CD4-positive, alpha-beta T cell treated with Interferon alpha-2 for 1 hour (primary cell): ENCODE data around the gene CAB39.

ENCODE experiments used
- DNase-seq, 2 donors: peaks; one replicate each; pipeline ENCODE4 v3.0.0-alpha.2; 2020 to 2022

CAB39 gene

DNA sequence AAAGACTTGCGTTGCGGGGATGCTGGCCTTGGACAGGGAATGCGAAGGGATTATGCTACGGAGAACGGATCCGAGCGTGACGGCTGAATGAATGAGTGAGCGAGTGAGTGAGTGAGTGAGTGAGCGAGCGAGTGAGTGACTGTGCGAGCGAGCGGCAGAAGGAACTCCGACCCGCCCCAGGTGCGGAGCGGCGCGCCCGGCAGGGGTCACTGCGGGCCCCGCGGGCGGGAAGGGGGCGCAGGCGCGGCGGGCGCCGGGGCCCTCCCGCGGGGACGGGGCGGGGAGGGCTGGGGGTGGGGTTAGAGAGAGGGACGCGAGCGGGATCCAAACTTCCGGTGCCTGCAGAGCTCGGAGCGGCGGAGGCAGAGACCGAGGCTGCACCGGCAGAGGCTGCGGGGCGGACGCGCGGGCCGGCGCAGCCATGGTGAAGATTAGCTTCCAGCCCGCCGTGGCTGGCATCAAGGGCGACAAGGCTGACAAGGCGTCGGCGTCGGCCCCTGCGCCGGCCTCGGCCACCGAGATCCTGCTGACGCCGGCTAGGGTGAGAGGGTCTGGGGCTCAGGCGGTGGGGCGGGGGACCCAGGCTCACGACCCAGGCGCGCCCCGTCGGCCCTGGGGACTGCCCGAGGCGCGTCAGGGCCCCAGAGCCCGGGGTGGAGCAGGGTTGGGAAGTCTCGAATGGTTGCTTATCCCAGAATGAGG, 152.1 kb downstream of the CAB39 start, which contains the start of gene ITM2C:
TSS of gene ITM2C (plus strand) at position 338 of the 702 bp plus-strand sequence. CDS start at position 422, 84 bp downstream.
- DNase-seq, result peak; percentile 70 to 79

DNA sequence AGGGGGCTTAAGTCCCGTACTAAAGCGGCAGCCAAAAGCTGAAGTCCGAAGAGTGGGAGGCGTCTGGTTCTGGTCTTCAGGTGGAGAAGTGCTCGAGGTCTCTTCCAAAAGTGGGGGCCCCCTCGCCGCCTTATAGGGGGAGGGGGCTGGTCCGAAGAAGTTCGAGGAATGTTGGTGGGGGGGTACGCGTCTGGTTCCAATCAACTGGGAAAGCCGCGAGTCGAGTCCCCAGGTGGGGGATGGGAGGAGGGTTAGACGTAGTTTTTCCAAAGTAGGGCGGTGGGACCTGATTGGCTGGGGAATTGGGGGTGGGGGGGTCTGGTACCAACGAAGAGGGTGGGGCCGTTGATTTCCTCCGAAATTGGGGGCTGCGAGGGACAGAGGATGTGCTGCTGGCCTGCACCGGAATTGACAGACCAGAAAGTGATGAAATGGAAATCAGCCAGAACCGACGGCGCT, 152.7 kb downstream of the CAB39 start:
- DNase-seq, result peak in 1 of 2 donors; percentile 16

DNA sequence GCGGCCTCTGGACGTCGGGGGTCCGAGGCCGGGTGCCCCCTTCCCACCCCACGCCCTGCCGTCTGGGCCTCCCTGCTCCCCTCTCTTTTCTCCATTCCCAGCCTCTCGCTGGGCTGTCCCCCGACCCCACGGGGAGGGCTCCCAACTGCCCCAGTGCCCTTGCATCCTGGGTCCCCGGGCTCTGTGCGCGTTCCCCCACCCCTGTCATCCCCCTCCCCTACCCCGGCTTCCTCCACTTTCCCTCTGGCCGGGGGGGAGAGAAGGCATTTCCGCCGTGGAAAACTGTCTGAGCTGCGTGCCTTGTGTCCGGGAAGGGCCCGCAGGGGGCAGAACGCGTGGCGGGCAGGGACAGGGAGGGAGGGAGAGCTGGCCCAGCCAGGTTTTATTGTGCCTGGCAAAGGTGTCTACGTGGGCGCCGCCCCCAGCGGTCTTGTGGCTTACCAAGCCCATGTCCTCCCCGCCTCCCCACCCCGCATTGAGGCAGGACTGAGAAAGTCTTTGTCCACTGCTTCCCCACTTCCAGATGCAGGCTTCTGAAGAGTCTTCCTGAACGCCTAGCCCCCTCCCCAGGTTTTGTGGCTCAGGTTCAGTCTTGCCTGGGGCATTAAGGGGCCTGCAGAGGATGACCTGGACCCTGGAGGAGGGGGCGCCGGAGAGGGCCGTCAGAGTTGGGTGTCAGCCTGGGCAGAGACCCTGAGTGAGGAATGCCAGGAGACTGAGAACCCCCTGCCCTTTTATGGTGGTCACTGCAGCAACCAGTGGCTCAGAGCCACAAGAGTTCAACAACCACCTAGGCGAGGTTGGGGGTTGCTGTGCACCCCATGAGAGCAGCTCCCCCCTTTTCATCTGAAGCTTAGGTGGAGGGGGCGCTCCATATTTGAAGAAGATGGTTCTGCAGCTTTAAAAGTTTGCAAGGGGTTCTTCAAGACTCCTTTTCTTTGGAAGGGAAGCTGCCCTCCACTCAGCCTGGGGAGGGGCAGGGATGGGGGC, 153.4 kb downstream of the CAB39 start:
- peak in 1 of 2 donors; percentile 35 for DNase-seq

DNA sequence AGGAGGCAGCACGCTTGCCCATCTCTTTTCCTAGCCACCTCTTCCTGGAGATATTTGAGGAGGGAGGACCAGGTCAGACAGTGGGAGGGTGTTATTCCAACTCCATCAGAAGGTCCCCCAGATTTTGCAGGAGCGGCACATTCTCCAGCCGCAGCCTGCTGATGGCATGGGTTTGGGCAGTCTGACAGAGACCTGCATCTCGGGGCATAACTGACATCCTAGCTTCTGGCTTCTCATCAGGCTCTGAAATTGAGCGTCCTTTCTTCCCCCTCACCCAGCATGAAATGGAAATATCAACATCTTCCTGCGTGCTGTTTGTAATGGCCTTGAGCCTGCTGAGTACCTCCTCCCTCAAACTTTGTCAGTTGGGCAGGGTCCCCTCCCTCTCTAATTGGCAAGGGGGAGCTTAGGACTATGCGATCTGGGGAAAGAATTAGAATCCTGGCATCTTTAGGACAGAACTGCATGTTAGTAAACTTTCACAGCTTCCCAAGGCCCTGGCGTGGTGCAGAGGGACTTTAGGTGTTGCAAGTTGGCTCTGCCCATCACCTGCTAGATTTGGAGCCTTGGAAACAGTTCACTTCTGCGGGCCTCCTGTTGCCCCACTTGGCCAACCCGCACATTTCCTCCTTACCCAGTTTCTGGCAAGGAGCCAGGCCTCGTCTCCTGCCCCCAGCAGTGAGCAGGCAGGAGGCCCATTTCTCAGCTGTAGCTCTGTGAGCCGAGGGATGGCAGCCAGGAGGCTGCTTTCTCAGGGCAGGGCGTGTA, 154.3 kb downstream of the CAB39 start:
- peak; percentile 76 to 79 for DNase-seq

DNA sequence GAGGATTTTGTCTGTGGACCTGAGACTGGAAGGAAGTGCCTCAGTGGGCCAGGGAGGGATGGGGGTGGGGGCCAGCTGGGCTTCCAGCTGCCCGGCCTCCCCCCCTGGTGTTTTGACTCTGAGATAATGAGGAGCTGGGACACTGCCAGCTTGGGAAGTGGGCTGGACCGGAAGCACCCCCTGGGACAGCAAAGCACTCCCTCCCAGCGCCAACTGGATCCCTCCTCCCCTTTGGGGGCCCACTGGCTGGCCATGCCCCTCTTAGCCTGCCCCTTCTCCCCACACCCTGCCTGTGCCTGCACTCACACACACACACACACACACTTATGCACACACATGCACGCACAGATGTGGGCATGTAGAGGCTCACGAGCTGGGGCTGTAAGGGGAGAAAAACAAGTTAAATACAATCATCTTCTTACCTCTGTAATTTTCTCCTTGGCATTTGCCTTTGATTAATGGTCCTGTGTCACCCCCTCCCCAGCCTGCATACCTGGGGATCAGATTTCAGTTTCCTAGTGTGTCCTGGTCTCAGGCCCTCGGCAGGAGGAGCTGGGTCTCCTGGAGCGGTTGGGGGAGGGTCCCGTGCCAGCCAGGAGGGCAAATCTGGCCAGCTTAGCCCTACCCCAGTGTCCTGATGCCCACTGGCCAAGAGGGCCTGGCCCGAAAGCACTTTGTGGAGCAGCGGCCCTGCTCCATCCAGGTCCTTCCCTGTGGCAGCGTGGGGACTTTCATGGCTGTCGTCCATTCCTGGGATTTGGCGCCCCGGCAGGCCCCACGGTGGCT, 155.7 kb downstream of the CAB39 start:
- no peak for DNase-seq

DNA sequence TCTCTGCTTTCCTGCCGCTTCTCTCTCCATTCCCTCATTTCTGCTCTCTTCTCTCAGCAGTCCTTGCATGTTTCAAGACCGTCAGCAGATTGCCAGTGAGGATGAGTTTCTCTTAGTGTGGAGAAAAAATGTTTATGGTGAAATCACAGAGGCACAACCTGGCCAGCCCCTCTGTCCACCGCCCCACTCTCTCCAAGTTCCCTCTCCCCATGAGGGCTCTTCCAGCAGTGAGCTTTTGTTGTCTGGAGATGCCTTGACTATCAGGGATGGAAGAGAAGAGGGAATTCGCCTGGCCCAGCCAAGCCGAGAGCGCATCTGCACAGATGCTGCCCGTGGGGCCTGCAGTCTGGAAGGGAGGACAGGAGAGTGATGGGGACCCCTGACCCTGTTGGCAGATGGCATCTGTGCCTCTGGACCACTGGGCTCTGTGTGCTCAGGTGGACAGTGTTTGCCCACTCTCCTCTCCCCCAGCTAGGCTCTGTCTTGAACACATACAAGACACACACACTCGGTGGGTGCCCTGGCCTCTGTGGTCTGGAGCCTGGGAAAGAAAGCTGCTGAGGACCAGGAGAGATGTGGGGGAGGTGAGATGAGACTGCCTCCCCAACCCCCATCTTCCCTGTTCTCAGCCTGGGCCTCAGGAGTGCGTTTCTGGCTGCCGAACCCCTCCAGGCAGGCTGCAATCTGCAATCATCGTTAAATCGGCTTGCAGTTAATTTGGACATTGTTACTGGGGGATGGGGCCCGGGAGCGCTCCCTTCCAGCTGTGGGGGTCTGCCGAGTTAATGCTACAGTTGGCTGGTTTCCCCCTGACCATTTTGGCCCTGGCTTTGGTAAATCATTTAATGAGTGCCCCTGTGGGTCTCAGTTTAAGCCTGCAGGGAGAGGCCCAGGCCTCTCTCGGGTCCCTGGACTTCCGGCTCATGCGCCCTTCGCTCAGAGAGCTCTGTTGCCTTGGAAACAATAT, 156.6 kb downstream of the CAB39 start:
- DNase-seq, result no peak

DNA sequence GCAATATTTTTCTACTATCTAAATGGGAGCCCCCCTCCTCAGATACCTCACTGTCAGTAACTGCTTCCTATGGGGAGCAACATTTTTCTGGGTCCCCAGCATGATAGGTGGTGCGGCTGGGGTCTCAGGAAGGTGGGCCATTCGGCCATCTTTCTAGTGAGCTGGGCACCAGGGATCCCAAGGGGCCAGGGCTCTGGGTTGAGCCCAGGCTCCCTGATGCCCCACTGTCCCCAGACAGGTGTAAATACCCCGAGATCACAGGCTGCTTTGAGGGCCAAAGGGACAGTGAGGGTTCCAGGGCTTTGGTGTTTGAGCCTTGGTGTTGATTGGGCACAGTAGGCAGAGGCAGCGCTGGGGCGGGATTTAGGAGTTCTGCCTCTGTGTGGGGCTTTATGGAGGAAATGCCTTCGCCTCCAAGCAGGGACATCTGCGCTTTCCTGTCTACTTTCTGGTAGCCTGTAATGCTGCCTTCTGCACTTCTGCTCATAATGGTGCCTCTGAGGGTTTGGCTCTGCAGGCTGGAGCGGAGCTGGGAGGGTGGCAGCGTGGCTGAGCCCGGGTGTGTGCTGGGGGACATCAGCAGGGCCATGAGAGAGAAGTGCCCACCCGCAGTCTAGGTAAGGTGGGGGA, 157.4 kb downstream of the CAB39 start:
- DNase-seq, result no peak
